Mesothelial cell of epicardium (in vitro differentiated cells): ENCODE data around the gene EVX1. TPM values are rescaled to one million over a fixed set of nuclear protein-coding genes. Genes with fewer than 3 reads are reported as not detected.

Experiments used
- DNase-seq, 2 experiments: peaks; one replicate each; pipeline ENCODE4 v3.0.0; 2021; ENCODE audit warnings: low spot score in 2 of 2; ENCODE audit not compliant: unreplicated experiment in 2 of 2
- H3K27ac Mint-ChIP-seq: 2 replicates; pipeline ENCODE4 v1.8.0; 2021; ENCODE audit warnings: mixed read lengths
- H3K27me3 Mint-ChIP-seq: 2 replicates; pipeline ENCODE4 v1.8.0; 2021; ENCODE audit warnings: low read depth, mixed read lengths
- H3K36me3 Mint-ChIP-seq: 2 replicates; pipeline ENCODE4 v1.8.0; 2021; ENCODE audit warnings: mixed read lengths
- H3K4me1 Mint-ChIP-seq: 2 replicates; pipeline ENCODE4 v1.8.0; 2021; ENCODE audit warnings: mixed read lengths
- H3K4me3 Mint-ChIP-seq: 2 replicates; pipeline ENCODE4 v1.8.0; 2021; ENCODE audit warnings: mild to moderate bottlenecking, moderate library complexity, mixed read lengths
- H3K9me3 Mint-ChIP-seq: 2 replicates; pipeline ENCODE4 v1.8.0; 2021; ENCODE audit warnings: mixed read lengths
- CTCF ChIP-seq: fragments of 200-600 bp; sonication (generic); IDR thresholded peaks from one replicate; pipeline ENCODE4 v1.5.0; 2021; ENCODE audit warnings: antibody characterized with exemption; ENCODE audit not compliant: unreplicated experiment
- total RNA-seq: library from RNA; stranded (reverse); gene quantifications from 3 replicates; pipeline ENCODE4 v1.2.1, GENCODE V29; 2021

The EVX1 gene
- total RNA-seq, 1 donor from 2014 or later, result 1.4 TPM

DNA sequence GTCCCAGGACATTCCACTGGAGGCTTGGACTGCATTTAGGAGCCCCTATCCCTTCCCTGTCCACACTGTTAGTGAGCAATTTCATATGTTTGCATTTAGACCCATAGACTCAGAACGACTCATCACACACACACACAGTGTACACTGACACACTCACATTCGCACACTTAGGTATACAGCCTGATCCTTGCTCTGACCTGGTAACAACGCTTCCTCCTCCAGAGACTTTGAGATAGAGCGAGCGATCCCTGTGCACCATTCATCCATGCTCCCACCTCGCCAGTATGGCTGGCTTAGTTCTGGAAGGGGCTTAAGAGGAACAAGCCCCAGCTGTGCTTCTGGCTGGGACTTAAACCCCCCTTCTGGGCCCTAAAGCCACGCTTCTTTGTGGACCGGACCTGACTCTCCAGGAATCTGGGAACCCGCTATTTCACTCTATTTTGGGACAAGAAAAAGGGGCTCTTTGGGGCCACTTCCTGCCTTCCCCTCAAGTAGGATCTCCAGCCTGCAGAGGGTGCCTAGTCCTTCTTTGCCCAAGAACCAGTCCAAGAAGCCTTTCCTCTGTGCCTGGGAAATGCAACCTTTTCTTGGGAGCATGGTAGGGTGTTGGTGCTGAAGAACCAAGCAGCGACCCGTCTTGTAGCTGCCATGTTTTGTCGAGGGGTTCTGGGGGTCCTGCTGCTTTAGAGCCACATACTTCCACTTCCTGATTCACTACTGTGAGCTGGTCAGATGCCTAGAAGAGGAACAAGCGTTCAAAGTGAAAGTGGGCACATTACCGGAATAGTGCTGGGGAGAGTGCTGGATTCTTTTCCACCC, 41.6 kb upstream of the EVX1 start:
- Mint-ChIP-seq H3K9me3 (no peaks in the 10 kb centered on the region), H3K4me1 (peaks cover 26% of the 10 kb centered on the region), H3K27ac (peak overlapping the region; percentile 70), H3K36me3 (no peaks in the 10 kb centered on the region), H3K4me3 (peak overlapping the region; percentile 75), H3K27me3 (peaks cover 91% of the 10 kb centered on the region)
- DNase-seq, result peak in 1 of 2 experiments; percentile 38
- TF ChIP-seq CTCF, result no peak

DNA sequence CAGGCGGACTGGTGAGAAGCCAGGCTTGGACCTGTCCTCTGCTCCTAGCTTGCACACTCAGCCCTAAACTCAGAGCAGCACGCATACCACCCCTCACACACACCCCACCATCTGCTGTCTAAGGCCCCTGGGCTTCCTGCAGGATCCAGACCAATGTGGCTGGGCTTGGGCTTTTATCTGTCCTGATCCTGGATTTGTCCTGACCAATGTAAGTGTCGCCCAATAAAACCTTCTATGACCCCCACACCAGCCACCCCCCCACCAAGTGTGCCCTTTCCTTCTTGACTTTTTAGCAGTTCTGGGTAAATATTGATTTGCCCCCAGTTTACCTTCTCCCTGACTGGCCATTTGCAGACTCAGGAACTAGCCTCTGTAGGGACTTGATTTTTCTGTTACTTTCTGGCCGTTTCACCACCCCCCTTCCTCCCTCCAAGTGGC, 41.0 kb upstream of the EVX1 start:
- TF ChIP-seq CTCF, result no peak
- Mint-ChIP-seq H3K36me3 (no peaks in the 10 kb centered on the region), H3K4me3 (peak overlapping the region; percentile 75), H3K27me3 (peaks cover 93% of the 10 kb centered on the region), H3K4me1 (peaks cover 28% of the 10 kb centered on the region), H3K9me3 (no peaks in the 10 kb centered on the region), H3K27ac (peak overlapping the region; percentile 70)
- peak in 1 of 2 experiments; percentile 38 for DNase-seq

- H3K27me3 Mint-ChIP-seq, result peaks cover 93% of the 10 kb centered on the region
- peak overlapping the region; percentile 75 for H3K4me3 Mint-ChIP-seq
- H3K4me1 Mint-ChIP-seq, result peaks cover 28% of the 10 kb centered on the region
- H3K27ac Mint-ChIP-seq, result peak overlapping the region; percentile 70
- no peak for TF ChIP-seq CTCF
- H3K36me3 Mint-ChIP-seq, result no peaks in the 10 kb centered on the region
- peak in 1 of 2 experiments; percentile 39 for DNase-seq
- H3K9me3 Mint-ChIP-seq, result no peaks in the 10 kb centered on the region
These were observed 40.4 kb upstream of the EVX1 start for GRCh38 chr7:27202018-27202861.

DNA sequence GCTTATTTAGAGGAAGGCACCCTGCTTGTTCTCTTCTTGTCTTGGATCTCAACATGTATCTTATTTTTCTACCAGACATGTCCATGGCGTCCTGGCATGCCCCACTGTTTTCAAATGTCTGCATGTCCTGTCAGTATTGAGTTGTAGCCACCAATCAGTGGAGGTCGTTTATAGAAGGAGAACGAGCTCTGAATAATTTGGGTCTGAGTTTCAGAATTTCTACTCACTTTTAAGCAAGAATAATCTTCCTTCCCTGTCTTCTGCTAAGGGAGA, 39.8 kb upstream of the EVX1 start:
- Mint-ChIP-seq H3K9me3 (no peaks in the 10 kb centered on the region), H3K27ac (peak overlapping the region; percentile 15), H3K36me3 (no peaks in the 10 kb centered on the region), H3K4me3 (peak overlapping the region; percentile 33), H3K4me1 (peaks cover 28% of the 10 kb centered on the region), H3K27me3 (peaks cover 93% of the 10 kb centered on the region)
- no peak for TF ChIP-seq CTCF
- DNase-seq, result no peak

DNA sequence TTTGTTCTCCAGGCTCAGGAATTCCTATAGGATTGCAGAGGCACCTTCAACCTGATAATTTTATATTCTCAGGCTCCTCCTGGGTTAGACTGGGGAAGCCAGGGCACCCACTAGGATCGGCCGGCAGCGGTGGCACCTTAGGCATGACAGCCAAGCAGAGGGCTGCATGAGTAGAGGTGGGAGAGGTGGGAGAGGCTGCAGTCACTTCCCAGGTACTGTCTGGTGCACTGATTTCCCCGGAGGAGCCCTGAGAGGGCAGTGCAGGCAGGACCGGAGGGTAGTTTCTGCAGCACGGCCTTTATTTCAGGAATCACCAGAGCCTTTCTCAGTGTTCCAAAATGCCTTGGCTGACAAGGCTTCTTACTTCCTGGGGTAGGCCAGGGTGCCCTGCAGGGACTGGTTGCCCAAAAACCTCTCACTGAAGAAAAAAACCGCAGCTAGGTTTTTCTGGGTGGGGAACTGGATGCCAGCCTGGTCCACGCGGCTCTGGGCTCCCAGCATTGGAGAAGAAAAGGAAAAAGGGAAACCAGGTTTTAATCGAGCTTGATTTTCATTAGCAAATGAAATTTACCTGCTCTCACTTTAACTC, 39.1 kb upstream of the EVX1 start:
- DNase-seq, result peak in 1 of 2 experiments; percentile 37
- TF ChIP-seq CTCF, result no peak
- H3K27ac Mint-ChIP-seq, result no peak overlapping the region
- peak overlapping the region; percentile 33 for H3K4me3 Mint-ChIP-seq
- H3K36me3 Mint-ChIP-seq, result no peaks in the 10 kb centered on the region
- H3K9me3 Mint-ChIP-seq, result no peaks in the 10 kb centered on the region
- H3K4me1 Mint-ChIP-seq, result peaks cover 28% of the 10 kb centered on the region
- peaks cover 93% of the 10 kb centered on the region for H3K27me3 Mint-ChIP-seq
